Heart left ventricle (tissue), 13 donors: ENCODE measurements around the gene NSF.

Experiments
- POLR2A ChIP-seq, 2 donors: fragments of 450-650 bp; IDR thresholded peaks; one replicate each; pipeline ENCODE4 v1.6.1; 2017; ENCODE audit warnings: antibody characterized with exemption in 2 of 2, mild to moderate bottlenecking in 2 of 2, moderate library complexity in 2 of 2
- TF ChIP-seq, protein P1 (sequence below), 12 donors: fragments of 200-600 bp; sonication (generic) in 4 of 12; IDR thresholded peaks; one replicate each; pipeline versions ENCODE4 v1.5.0 to v1.8.0; 2018 to 2022; ENCODE audit warnings: antibody characterized with exemption in 12 of 12, mild to moderate bottlenecking in 5 of 12
- donor health status: ischemic (EF 13 %, LVEDD 7.1; RV severe dilation, severe dysfunction).
- donor health status: DM: no; HTN: yes; CAD: no.
- donor health status: DM: no; HTN: no; CAD: no.
- donor health status: ischemic (EF 25% LVEDD 6.9; RV normal size, moderate dysfunction).
- donor health status: ischemic (EF 25% LVEDD 5.7; RV mildly dilated, moderate dysfunction).
- donor health status: ischemic (EF 35%, LVEDD 5.7; RV mildly dilated, moderate dysfunction).
- donor health status: nonischemic (EF 11% LVEDD 7.7; RV severe dilation, severe dysfunction).
- donor health status: DM: yes; HTN: yes; CAD: no.
- donor health status: PGD.
- donor health status: ischemic (EF 29% LVEDD 5.4; RV normal size, mild dysfunction).
- donor health status: nonischemic (EF 23%, LVEDD 6.1; RV moderate dilation, normal function).

DNA sequence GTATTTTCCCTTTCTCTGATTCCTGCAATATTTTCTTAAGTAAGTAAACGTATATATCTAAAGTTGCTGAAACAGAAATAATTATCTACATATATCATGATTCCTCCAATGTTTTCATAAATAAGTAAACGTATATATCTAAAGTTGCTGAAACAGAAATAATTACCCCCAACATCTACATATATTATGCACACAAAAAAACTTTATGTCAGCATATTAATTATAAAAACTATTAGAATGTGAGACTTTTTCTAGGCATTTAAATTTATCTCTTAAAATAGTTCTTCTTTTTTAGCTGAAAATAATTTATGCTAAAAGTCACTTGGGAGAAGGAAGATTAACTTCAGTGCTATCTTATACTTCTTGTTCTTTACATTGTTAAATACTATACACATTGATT, 139.6 kb downstream of the NSF start:
- TF ChIP-seq, protein P1, sequence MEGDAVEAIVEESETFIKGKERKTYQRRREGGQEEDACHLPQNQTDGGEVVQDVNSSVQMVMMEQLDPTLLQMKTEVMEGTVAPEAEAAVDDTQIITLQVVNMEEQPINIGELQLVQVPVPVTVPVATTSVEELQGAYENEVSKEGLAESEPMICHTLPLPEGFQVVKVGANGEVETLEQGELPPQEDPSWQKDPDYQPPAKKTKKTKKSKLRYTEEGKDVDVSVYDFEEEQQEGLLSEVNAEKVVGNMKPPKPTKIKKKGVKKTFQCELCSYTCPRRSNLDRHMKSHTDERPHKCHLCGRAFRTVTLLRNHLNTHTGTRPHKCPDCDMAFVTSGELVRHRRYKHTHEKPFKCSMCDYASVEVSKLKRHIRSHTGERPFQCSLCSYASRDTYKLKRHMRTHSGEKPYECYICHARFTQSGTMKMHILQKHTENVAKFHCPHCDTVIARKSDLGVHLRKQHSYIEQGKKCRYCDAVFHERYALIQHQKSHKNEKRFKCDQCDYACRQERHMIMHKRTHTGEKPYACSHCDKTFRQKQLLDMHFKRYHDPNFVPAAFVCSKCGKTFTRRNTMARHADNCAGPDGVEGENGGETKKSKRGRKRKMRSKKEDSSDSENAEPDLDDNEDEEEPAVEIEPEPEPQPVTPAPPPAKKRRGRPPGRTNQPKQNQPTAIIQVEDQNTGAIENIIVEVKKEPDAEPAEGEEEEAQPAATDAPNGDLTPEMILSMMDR (IDR thresholded peaks at IDR 0.05): no peak
- TF ChIP-seq POLR2A (IDR thresholded peaks at IDR 0.05): no peak
